ENCODE measurements around the gene UBAC2.
"Not testable (repeated sequence)": the region's sequence is repeated elsewhere in the genome, so short reads cannot be mapped to it uniquely, and the experiment has no call there.

The UBAC2 gene

GRCh38 chr13:99225078-99225477, 24.4 kb downstream of the UBAC2 start:
- H3K9me3 ChIP-seq (ENCODE audit: control insufficient read depth in 2 of 2, low read length in 2 of 2) = no peaks in the 10 kb centered on the region
- H3K4me1 ChIP-seq (ENCODE audit: control insufficient read depth, insufficient read depth, low read length) = peaks cover 5% of the 10 kb centered on the region
- H3K4me3 ChIP-seq (ENCODE audit: low read length in 2 of 2) = no peak overlapping the region
- no peak overlapping the region for H3K27ac ChIP-seq (ENCODE audit: low read length)
- H3K9ac ChIP-seq (ENCODE audit: low read length in 2 of 2) = no peak overlapping the region
- H3K36me3 ChIP-seq (ENCODE audit: control insufficient read depth in 2 of 2, insufficient read depth in 2 of 2, low read length in 2 of 2) = peaks cover 0 to 3% of the 10 kb centered on the region in 2 donors
- no peaks in the 10 kb centered on the region for H3K27me3 ChIP-seq (ENCODE audit: control insufficient read depth in 1 of 2, insufficient read depth in 2 of 2, low read length in 2 of 2)

- Histone ChIP-seq H3K27ac (ENCODE audit: low read length) (no peak overlapping the region), H3K9me3 (ENCODE audit: control insufficient read depth in 2 of 2, low read length in 2 of 2) (no peaks in the 10 kb centered on the region), H3K27me3 (ENCODE audit: control insufficient read depth in 1 of 2, insufficient read depth in 2 of 2, low read length in 2 of 2) (no peaks in the 10 kb centered on the region), H3K4me3 (ENCODE audit: low read length in 2 of 2) (no peak overlapping the region), H3K9ac (ENCODE audit: low read length in 2 of 2) (no peak overlapping the region), H3K4me1 (ENCODE audit: control insufficient read depth, insufficient read depth, low read length) (peaks cover 5% of the 10 kb centered on the region), H3K36me3 (ENCODE audit: control insufficient read depth in 2 of 2, insufficient read depth in 2 of 2, low read length in 2 of 2) (peaks cover 0 to 3% of the 10 kb centered on the region in 2 donors)
Measured at GRCh38 chr13:99226513-99226912, 25.9 kb downstream of the UBAC2 start.

- H3K27ac ChIP-seq (ENCODE audit: low read length) = no peak overlapping the region
- H3K27me3 ChIP-seq (ENCODE audit: control insufficient read depth in 1 of 2, insufficient read depth in 2 of 2, low read length in 2 of 2) = no peaks in the 10 kb centered on the region
- H3K9ac ChIP-seq (ENCODE audit: low read length in 2 of 2) = no peak overlapping the region
- peaks cover 5% of the 10 kb centered on the region for H3K4me1 ChIP-seq (ENCODE audit: control insufficient read depth, insufficient read depth, low read length)
- H3K4me3 ChIP-seq (ENCODE audit: low read length in 2 of 2) = no peak overlapping the region
- H3K36me3 ChIP-seq (ENCODE audit: control insufficient read depth in 2 of 2, insufficient read depth in 2 of 2, low read length in 2 of 2) = peaks cover 0 to 3% of the 10 kb centered on the region in 2 donors
- no peaks in the 10 kb centered on the region for H3K9me3 ChIP-seq (ENCODE audit: control insufficient read depth in 2 of 2, low read length in 2 of 2)
Measured at GRCh38 chr13:99227331-99227900, 26.8 kb downstream of the UBAC2 start.

GRCh38 chr13:99227909-99228688, 27.4 kb downstream of the UBAC2 start:
- H3K27me3 ChIP-seq (ENCODE audit: control insufficient read depth in 1 of 2, insufficient read depth in 2 of 2, low read length in 2 of 2) = no peaks in the 10 kb centered on the region
- H3K4me1 ChIP-seq (ENCODE audit: control insufficient read depth, insufficient read depth, low read length) = peaks cover 5% of the 10 kb centered on the region
- H3K4me3 ChIP-seq (ENCODE audit: low read length in 2 of 2) = no peak overlapping the region
- no peak overlapping the region for H3K27ac ChIP-seq (ENCODE audit: low read length)
- peaks cover 0 to 3% of the 10 kb centered on the region in 2 donors for H3K36me3 ChIP-seq (ENCODE audit: control insufficient read depth in 2 of 2, insufficient read depth in 2 of 2, low read length in 2 of 2)
- no peak overlapping the region for H3K9ac ChIP-seq (ENCODE audit: low read length in 2 of 2)
- H3K9me3 ChIP-seq (ENCODE audit: control insufficient read depth in 2 of 2, low read length in 2 of 2) = no peaks in the 10 kb centered on the region

DNA sequence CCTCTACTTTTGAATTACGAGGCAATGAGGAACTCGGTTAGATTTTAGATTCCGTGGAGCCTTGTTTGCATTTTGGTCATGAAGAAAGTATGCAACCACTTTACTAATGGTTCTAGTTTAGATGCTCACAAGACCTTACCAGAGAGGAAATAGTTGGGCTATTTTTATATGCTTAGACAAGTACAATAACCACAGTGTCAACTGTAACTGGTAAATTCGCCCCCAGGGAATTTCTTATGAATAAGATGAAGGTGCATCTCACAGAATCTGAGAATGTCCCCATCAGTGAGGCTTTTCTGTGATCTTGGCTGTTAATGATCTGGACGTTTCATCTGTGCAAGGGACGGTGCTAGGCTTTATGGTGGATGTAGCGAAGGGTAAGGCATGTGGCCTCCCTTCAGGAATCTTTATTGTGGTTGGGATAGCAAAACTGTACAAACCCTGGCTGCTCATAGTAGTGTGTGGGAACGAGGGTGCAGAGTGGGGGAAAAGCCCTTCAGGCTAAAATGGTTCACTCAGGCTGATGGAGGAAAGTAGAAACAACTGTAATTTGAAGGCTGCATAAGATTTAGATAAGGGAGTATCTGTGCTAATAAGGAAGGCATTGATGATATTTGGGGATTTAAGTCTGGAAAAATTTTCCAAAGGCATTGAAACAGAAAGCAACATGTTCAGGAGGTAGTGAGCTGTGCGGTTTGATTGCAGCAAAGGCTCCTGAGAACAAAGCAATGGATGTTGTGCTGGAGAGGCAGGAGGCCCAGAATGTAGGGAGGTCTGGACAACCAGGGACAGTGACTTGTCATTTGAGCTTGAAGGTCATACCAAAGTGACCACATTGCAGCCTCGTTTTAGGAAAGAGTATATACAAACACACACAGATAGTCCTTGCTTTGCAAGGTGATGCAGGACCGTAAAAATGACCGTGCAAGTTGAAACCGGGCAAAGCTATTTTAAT, 28.4 kb downstream of the UBAC2 start:
- H3K36me3 ChIP-seq (ENCODE audit: control insufficient read depth in 2 of 2, insufficient read depth in 2 of 2, low read length in 2 of 2) = peaks cover 0 to 3% of the 10 kb centered on the region in 2 donors
- peaks cover 5% of the 10 kb centered on the region for H3K4me1 ChIP-seq (ENCODE audit: control insufficient read depth, insufficient read depth, low read length)
- no peak overlapping the region for H3K27ac ChIP-seq (ENCODE audit: low read length)
- H3K27me3 ChIP-seq (ENCODE audit: control insufficient read depth in 1 of 2, insufficient read depth in 2 of 2, low read length in 2 of 2) = no peaks in the 10 kb centered on the region
- H3K9ac ChIP-seq (ENCODE audit: low read length in 2 of 2) = no peak overlapping the region
- H3K4me3 ChIP-seq (ENCODE audit: low read length in 2 of 2) = no peak overlapping the region
- H3K9me3 ChIP-seq (ENCODE audit: control insufficient read depth in 2 of 2, low read length in 2 of 2) = no peaks in the 10 kb centered on the region

- H3K4me1 ChIP-seq (ENCODE audit: control insufficient read depth, insufficient read depth, low read length); H3K27ac ChIP-seq (ENCODE audit: low read length); H3K36me3 ChIP-seq (ENCODE audit: control insufficient read depth in 2 of 2, insufficient read depth in 2 of 2, low read length in 2 of 2); H3K9me3 ChIP-seq (ENCODE audit: control insufficient read depth in 2 of 2, low read length in 2 of 2); H3K27me3 ChIP-seq (ENCODE audit: control insufficient read depth in 1 of 2, insufficient read depth in 2 of 2, low read length in 2 of 2); H3K9ac ChIP-seq (ENCODE audit: low read length in 2 of 2); H3K4me3 ChIP-seq (ENCODE audit: low read length in 2 of 2): not testable (repeated sequence)
Measured at GRCh38 chr13:99230588-99230987, 29.9 kb downstream of the UBAC2 start.

- no peaks in the 10 kb centered on the region for H3K9me3 ChIP-seq (ENCODE audit: control insufficient read depth in 2 of 2, low read length in 2 of 2)
- peaks cover 0 to 3% of the 10 kb centered on the region in 2 donors for H3K36me3 ChIP-seq (ENCODE audit: control insufficient read depth in 2 of 2, insufficient read depth in 2 of 2, low read length in 2 of 2)
- H3K27ac ChIP-seq (ENCODE audit: low read length) = no peak overlapping the region
- no peak overlapping the region for H3K9ac ChIP-seq (ENCODE audit: low read length in 2 of 2)
- H3K4me1 ChIP-seq (ENCODE audit: control insufficient read depth, insufficient read depth, low read length) = peaks cover 3% of the 10 kb centered on the region
- H3K4me3 ChIP-seq (ENCODE audit: low read length in 2 of 2) = no peak overlapping the region
- no peaks in the 10 kb centered on the region for H3K27me3 ChIP-seq (ENCODE audit: control insufficient read depth in 1 of 2, insufficient read depth in 2 of 2, low read length in 2 of 2)
Measured at GRCh38 chr13:99230991-99231390, 30.3 kb downstream of the UBAC2 start.

- Histone ChIP-seq H3K9me3 (ENCODE audit: control insufficient read depth in 2 of 2, low read length in 2 of 2) (no peaks in the 10 kb centered on the region), H3K9ac (ENCODE audit: low read length in 2 of 2) (no peak overlapping the region), H3K4me3 (ENCODE audit: low read length in 2 of 2) (no peak overlapping the region), H3K27me3 (ENCODE audit: control insufficient read depth in 1 of 2, insufficient read depth in 2 of 2, low read length in 2 of 2) (no peaks in the 10 kb centered on the region), H3K36me3 (ENCODE audit: control insufficient read depth in 2 of 2, insufficient read depth in 2 of 2, low read length in 2 of 2) (peaks cover 0 to 3% of the 10 kb centered on the region in 2 donors), H3K4me1 (ENCODE audit: control insufficient read depth, insufficient read depth, low read length) (peaks cover 2% of the 10 kb centered on the region), H3K27ac (ENCODE audit: low read length) (no peak overlapping the region)
Measured at GRCh38 chr13:99231721-99232120, 31.1 kb downstream of the UBAC2 start.

DNA sequence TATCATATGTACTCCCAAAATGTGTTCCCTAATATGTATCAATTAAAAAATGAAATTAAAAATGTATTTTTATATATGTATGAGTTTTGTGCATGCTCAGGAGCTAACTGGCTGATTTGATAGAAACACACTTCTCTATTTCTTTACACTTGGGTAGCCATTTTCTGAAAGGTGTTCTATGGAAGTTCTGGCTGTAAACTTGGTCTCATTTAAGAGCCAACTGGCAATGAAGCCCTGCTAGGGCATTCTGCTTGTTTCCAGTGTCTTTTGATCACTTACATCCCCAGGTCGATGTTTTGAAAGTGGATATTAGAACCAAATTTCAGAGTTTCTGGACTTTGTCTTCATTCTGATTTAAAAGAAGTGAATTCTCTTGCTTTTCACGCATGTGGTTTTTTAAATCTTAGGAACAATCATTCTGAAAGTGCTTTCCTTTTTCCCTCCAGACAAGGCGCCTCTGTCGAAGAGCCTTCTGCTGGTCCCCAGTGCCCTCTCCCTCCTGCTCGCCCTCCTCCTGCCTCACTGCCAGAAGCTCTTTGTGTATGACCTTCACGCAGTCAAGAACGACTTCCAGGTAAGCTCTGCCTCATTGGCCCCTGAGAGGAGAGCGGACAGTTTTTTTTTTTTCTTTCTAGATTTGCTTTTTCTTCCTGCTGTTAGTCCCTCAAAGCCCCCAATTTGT, 37.5 kb downstream of the UBAC2 start:
- Histone ChIP-seq H3K9ac (ENCODE audit: low read length in 2 of 2) (no peak overlapping the region), H3K27ac (ENCODE audit: low read length) (no peak overlapping the region), H3K4me3 (ENCODE audit: low read length in 2 of 2) (no peak overlapping the region), H3K36me3 (ENCODE audit: control insufficient read depth in 2 of 2, insufficient read depth in 2 of 2, low read length in 2 of 2) (peaks cover 13 to 19% of the 10 kb centered on the region in 2 donors), H3K9me3 (ENCODE audit: control insufficient read depth in 2 of 2, low read length in 2 of 2) (no peaks in the 10 kb centered on the region), H3K27me3 (ENCODE audit: control insufficient read depth in 1 of 2, insufficient read depth in 2 of 2, low read length in 2 of 2) (no peaks in the 10 kb centered on the region), H3K4me1 (ENCODE audit: control insufficient read depth, insufficient read depth, low read length) (no peaks in the 10 kb centered on the region)

GRCh38 chr13:99246100-99246499, 45.4 kb downstream of the UBAC2 start:
- no peaks in the 10 kb centered on the region for H3K9me3 ChIP-seq (ENCODE audit: control insufficient read depth in 2 of 2, low read length in 2 of 2)
- no peak overlapping the region for H3K4me3 ChIP-seq (ENCODE audit: low read length in 2 of 2)
- H3K9ac ChIP-seq (ENCODE audit: low read length in 2 of 2) = no peak overlapping the region
- no peak overlapping the region for H3K27ac ChIP-seq (ENCODE audit: low read length)
- H3K27me3 ChIP-seq (ENCODE audit: control insufficient read depth in 1 of 2, insufficient read depth in 2 of 2, low read length in 2 of 2) = no peaks in the 10 kb centered on the region
- H3K4me1 ChIP-seq (ENCODE audit: control insufficient read depth, insufficient read depth, low read length) = no peaks in the 10 kb centered on the region
- H3K36me3 ChIP-seq (ENCODE audit: control insufficient read depth in 2 of 2, insufficient read depth in 2 of 2, low read length in 2 of 2) = no peaks in the 10 kb centered on the region
